ENCODE data around the gene SDCCAG8.

DNA sequence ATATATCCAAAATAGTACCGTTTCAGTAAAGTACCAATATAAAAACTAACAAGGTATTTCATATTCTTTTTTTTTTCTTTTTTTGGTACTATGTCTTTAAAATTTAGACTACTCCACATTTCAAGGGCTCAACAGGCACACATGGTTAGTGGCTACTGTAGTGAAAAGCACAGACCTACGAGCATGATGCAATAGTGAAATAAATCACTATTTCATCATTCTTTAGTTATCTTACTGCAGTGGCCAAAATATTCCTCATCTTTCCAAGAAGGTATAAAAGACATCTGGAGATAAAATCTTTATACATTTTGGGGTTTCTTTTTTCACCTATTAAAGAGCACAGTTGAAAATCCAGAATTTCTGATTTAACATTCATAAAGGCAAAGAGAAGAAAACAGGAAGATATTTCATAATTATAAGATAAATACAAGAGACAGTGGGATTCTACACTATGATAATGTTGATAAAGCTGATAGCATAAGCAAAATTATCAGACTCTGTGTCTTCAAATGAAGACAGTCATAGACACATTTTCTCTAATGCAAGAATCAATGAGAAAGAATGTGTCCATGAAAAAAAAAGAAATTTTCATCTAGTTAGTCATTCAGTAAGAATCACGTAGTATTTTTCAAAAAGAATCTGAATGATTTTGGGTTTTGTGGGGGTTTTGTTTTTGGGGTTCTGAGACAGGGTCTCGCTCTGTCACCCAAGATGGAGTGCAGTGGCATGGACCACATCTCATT, 42.6 kb upstream of the SDCCAG8 start:
- TF ChIP-seq, protein P1, sequence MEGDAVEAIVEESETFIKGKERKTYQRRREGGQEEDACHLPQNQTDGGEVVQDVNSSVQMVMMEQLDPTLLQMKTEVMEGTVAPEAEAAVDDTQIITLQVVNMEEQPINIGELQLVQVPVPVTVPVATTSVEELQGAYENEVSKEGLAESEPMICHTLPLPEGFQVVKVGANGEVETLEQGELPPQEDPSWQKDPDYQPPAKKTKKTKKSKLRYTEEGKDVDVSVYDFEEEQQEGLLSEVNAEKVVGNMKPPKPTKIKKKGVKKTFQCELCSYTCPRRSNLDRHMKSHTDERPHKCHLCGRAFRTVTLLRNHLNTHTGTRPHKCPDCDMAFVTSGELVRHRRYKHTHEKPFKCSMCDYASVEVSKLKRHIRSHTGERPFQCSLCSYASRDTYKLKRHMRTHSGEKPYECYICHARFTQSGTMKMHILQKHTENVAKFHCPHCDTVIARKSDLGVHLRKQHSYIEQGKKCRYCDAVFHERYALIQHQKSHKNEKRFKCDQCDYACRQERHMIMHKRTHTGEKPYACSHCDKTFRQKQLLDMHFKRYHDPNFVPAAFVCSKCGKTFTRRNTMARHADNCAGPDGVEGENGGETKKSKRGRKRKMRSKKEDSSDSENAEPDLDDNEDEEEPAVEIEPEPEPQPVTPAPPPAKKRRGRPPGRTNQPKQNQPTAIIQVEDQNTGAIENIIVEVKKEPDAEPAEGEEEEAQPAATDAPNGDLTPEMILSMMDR (conservative IDR thresholded peaks at IDR 0.05) = no peak
- TF ChIP-seq ZFX (IDR thresholded peaks at IDR 0.05) = no peak

Data from C4-2B (cell line).